ENCODE results near the gene TOLLIP. TPM values are rescaled to one million over a fixed set of nuclear protein-coding genes. Genes with fewer than 3 reads are reported as not detected.

TOLLIP gene
- polyA plus RNA-seq, 2 of the 4 experiments (the other 2 are of a cell fraction): 26.5 to 37.9 TPM

DNA sequence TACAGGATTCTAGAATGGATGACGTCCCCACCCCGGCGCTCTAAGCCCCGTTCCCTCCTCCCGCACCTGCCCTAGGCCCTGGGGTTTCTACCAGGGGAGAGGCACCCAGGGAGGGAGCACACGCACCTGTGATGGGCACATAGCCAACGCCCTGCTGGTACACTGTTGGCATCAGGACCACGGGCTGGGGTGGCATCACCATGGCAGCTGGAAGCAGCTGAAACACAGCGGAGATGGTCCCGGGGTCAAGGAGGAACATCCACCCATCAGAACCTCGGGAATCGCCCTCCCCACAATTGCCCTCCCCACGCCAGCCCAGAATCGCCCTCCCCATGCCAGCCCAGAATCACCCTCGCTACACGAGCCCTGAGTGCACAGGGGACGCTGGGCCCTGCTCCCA, 23.6 kb downstream of the TOLLIP start:
- Histone ChIP-seq H3K27ac (no peak overlapping the region), H3K4me3 (no peak overlapping the region), H3K4me2 (no peak overlapping the region), H3K9me3 (no peaks in the 10 kb centered on the region), H3K4me1 (no peaks in the 10 kb centered on the region)
- ChIA-PET POLR2A (no interaction called here), CTCF (interaction anchor here (1.0 kb wide), 1 partner anchor 230 kb away, joined by 3 read pairs; no protein-coding TSS in a partner anchor)
- TF ChIP-seq POLR2A (IDR thresholded peaks at IDR 0.05; ENCODE audit: low read length): no peak
- no peak for TF ChIP-seq NFE2L2 (conservative IDR thresholded peaks at IDR 0.05; ENCODE audit: low read length)
- no peak for TF ChIP-seq EHF (CRISPR knock-in tag; IDR thresholded peaks at IDR 0.05)
- no peak for TF ChIP-seq TFCP2L1 (CRISPR knock-in tag; IDR thresholded peaks at IDR 0.05)
- TF ChIP-seq, protein P1, sequence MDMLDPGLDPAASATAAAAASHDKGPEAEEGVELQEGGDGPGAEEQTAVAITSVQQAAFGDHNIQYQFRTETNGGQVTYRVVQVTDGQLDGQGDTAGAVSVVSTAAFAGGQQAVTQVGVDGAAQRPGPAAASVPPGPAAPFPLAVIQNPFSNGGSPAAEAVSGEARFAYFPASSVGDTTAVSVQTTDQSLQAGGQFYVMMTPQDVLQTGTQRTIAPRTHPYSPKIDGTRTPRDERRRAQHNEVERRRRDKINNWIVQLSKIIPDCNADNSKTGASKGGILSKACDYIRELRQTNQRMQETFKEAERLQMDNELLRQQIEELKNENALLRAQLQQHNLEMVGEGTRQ (IDR thresholded peaks at IDR 0.05): no peak
- TF ChIP-seq ZNF302 (CRISPR knock-in tag; IDR thresholded peaks at IDR 0.05): no peak
- TF ChIP-seq HDAC2 (IDR thresholded peaks at IDR 0.05): no peak
- TF ChIP-seq, protein P2, sequence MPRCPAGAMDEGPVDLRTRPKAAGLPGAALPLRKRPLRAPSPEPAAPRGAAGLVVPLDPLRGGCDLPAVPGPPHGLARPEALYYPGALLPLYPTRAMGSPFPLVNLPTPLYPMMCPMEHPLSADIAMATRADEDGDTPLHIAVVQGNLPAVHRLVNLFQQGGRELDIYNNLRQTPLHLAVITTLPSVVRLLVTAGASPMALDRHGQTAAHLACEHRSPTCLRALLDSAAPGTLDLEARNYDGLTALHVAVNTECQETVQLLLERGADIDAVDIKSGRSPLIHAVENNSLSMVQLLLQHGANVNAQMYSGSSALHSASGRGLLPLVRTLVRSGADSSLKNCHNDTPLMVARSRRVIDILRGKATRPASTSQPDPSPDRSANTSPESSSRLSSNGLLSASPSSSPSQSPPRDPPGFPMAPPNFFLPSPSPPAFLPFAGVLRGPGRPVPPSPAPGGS (IDR thresholded peaks at IDR 0.05): no peak
- TF ChIP-seq, protein P3, sequence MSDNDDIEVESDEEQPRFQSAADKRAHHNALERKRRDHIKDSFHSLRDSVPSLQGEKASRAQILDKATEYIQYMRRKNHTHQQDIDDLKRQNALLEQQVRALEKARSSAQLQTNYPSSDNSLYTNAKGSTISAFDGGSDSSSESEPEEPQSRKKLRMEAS (IDR thresholded peaks at IDR 0.05): no peak
- no peak for TF ChIP-seq GATA3 (IDR thresholded peaks at IDR 0.05; ENCODE audit: borderline replicate concordance)
- TF ChIP-seq, protein P4, sequence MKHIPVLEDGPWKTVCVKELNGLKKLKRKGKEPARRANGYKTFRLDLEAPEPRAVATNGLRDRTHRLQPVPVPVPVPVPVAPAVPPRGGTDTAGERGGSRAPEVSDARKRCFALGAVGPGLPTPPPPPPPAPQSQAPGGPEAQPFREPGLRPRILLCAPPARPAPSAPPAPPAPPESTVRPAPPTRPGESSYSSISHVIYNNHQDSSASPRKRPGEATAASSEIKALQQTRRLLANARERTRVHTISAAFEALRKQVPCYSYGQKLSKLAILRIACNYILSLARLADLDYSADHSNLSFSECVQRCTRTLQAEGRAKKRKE (CRISPR knock-in tag; IDR thresholded peaks at IDR 0.05; ENCODE audit: low read depth): no peak
- no peak for TF ChIP-seq HOXA7 (CRISPR knock-in tag; IDR thresholded peaks at IDR 0.05)
- TF ChIP-seq SMC3 (IDR thresholded peaks at IDR 0.05): no peak
- TF ChIP-seq MAFK (IDR thresholded peaks at IDR 0.05; ENCODE audit: partially characterized antibody): no peak
- TF ChIP-seq, protein P5, sequence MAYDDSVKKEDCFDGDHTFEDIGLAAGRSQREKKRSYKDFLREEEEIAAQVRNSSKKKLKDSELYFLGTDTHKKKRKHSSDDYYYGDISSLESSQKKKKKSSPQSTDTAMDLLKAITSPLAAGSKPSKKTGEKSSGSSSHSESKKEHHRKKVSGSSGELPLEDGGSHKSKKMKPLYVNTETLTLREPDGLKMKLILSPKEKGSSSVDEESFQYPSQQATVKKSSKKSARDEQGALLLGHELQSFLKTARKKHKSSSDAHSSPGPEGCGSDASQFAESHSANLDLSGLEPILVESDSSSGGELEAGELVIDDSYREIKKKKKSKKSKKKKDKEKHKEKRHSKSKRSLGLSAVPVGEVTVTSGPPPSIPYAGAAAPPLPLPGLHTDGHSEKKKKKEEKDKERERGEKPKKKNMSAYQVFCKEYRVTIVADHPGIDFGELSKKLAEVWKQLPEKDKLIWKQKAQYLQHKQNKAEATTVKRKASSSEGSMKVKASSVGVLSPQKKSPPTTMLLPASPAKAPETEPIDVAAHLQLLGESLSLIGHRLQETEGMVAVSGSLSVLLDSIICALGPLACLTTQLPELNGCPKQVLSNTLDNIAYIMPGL (CRISPR knock-in tag; IDR thresholded peaks at IDR 0.05; ENCODE audit: borderline replicate concordance): no peak
- FAIRE-seq (no peak), ATAC-seq (no peak), DNase-seq (ENCODE audit: low read depth in 1 of 2, low spot score in 1 of 2) (no peak)
- 92% methylated on average over 15 of the region's 17 CpGs for WGBS (ENCODE audit: missing lambda C conversion rate)

DNA sequence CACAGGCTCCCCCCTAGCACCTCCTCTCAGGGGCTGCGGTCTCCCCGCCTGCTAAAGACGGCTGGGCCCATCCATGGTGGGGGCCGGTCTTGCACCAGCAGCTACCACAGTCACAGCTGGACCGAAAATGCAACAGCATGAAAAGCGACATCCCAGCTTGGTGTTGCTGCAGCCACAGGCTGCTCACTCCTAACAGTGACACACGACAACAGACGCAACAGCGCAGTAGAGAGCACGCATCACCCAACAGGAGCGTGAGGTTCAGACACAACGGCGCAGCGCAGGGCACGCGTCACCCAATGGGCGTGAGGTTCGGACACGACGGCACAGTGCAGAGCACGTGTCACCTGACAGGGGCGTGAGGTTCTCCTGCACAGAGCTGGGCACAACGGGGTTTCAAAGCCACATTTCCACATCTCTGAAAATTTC, 24.1 kb downstream of the TOLLIP start:
- CTCF ChIA-PET: interaction anchor here (1.0 kb wide), 1 partner anchor 231 kb away, joined by 3 read pairs; no protein-coding TSS in a partner anchor
- WGBS (ENCODE audit: missing lambda C conversion rate): 94% methylated on average over 19 of the region's 23 CpGs
- TF ChIP-seq TP53 (CRISPR knock-in tag; IDR thresholded peaks at IDR 0.05): no peak
- TF ChIP-seq ESRRA (IDR thresholded peaks at IDR 0.05; ENCODE audit: borderline replicate concordance, low read length): no peak
- TF ChIP-seq, protein P5 (CRISPR knock-in tag; IDR thresholded peaks at IDR 0.05; ENCODE audit: borderline replicate concordance): no peak
- TF ChIP-seq MYC (IDR thresholded peaks at IDR 0.05; ENCODE audit: borderline replicate concordance, low read length): no peak
- no peak for TF ChIP-seq FOSB (CRISPR knock-in tag; IDR thresholded peaks at IDR 0.05)
- no peak for TF ChIP-seq ZC3H11A (IDR thresholded peaks at IDR 0.05)
- TF ChIP-seq HDAC2 (IDR thresholded peaks at IDR 0.05): no peak
- TF ChIP-seq POLR2AphosphoS2 (conservative IDR thresholded peaks at IDR 0.05; ENCODE audit: low read length): no peak
- no peak for TF ChIP-seq GATA3 (IDR thresholded peaks at IDR 0.05; ENCODE audit: borderline replicate concordance)
- TF ChIP-seq CHD4 (IDR thresholded peaks at IDR 0.05; ENCODE audit: borderline replicate concordance): no peak
- TF ChIP-seq, protein P4 (CRISPR knock-in tag; IDR thresholded peaks at IDR 0.05; ENCODE audit: low read depth): no peak
- TF ChIP-seq RCOR1 (IDR thresholded peaks at IDR 0.05; ENCODE audit: low read depth, low read length): no peak
- no peak for TF ChIP-seq KDM1A (IDR thresholded peaks at IDR 0.05; ENCODE audit: low read depth)
- no peak for TF ChIP-seq ZNF302 (CRISPR knock-in tag; IDR thresholded peaks at IDR 0.05)
- no peak for TF ChIP-seq SMC3 (IDR thresholded peaks at IDR 0.05)
- TF ChIP-seq RARB (CRISPR knock-in tag; IDR thresholded peaks at IDR 0.05): no peak
- Histone ChIP-seq H3K4me1 (no peaks in the 10 kb centered on the region), H3K27ac (no peak overlapping the region), H3K9me3 (no peaks in the 10 kb centered on the region), H3K4me3 (no peak overlapping the region), H3K4me2 (no peak overlapping the region)
- FAIRE-seq (no peak), ATAC-seq (no peak), DNase-seq (ENCODE audit: low read depth in 1 of 2, low spot score in 1 of 2) (no peak)
- POLR2A ChIA-PET: no interaction called here

Measured in A549 (cell line).